H1 (cell line): ENCODE measurements around the gene ARL3. TPM values are rescaled to one million over a fixed set of nuclear protein-coding genes. Genes with fewer than 3 reads are reported as not detected.

Source experiments
- CTCF ChIA-PET: fragments of 300-600 bp; sonication (Branson Sonifier 250); formaldehyde crosslinking; loops from one replicate; lab custom pipeline; 2021; ENCODE audit not compliant: partially characterized antibody; lab: Charles Lee
- POLR2A ChIA-PET: fragments of 300-600 bp; sonication (Branson Sonifier 250); formaldehyde crosslinking; loops from one replicate; lab custom pipeline; 2021; ENCODE audit warnings: inconsistent platforms; ENCODE audit not compliant: partially characterized antibody; lab: Charles Lee
- DNase-seq, 2 experiments: peaks; one replicate each; pipeline versions ENCODE4 v3.0.0 to v3.0.0-alpha.2; 2010 to 2022; ENCODE audit warnings: low spot score in 2 of 2, low read depth in 1 of 2, mixed read lengths in 1 of 2
- FAIRE-seq: peaks from 2 replicates; lab custom pipeline; 2011; peaks lifted over from hg19 to GRCh38; lab: Jason Lieb, UNC
- H2AFZ ChIP-seq: 2 replicates; pipeline ENCODE4 v1.8.1; 2012; ENCODE audit warnings: low read length, inconsistent platforms
- H2AK5ac ChIP-seq: 2 replicates; pipeline ENCODE4 v1.6.1; 2013; ENCODE audit warnings: low read depth, low read length
- H2BK120ac ChIP-seq: replicated peaks from 2 replicates; pipeline ENCODE3; 2013; ENCODE audit warnings: low read depth, low read length, inconsistent platforms
- H2BK12ac ChIP-seq: 2 replicates; pipeline ENCODE4 v1.6.1; 2013; ENCODE audit warnings: low read depth, low read length
- H2BK15ac ChIP-seq: 2 replicates; pipeline ENCODE4 v1.6.1; 2013; ENCODE audit warnings: low read length
- H2BK20ac ChIP-seq: 2 replicates; pipeline ENCODE4 v1.6.1; 2013; ENCODE audit warnings: low read length
- H2BK5ac ChIP-seq: 2 replicates; pipeline ENCODE4 v1.6.1; 2013; ENCODE audit warnings: low read depth, low read length
- H3K14ac ChIP-seq: 2 replicates; pipeline ENCODE4 v1.6.1; 2013; ENCODE audit warnings: inconsistent platforms; ENCODE audit not compliant: insufficient read length
- H3K18ac ChIP-seq: 2 replicates; pipeline ENCODE4 v1.6.1; 2013; ENCODE audit warnings: low read length; ENCODE audit errors: extremely low read depth
- H3K23ac ChIP-seq: 2 replicates; pipeline ENCODE4 v1.6.1; 2013; ENCODE audit warnings: inconsistent platforms; ENCODE audit not compliant: insufficient read length
- H3K23me2 ChIP-seq: 2 replicates; pipeline ENCODE4 v1.6.1; 2013; ENCODE audit warnings: low read depth, low read length
- H3K27ac ChIP-seq: 2 replicates; pipeline ENCODE4 v1.6.1; 2011; ENCODE audit warnings: low read depth, low read length, inconsistent platforms
- H3K27me3 ChIP-seq, 4 experiments: replicated peaks in 1 of 4; 1 replicate in 1 of 4; 2 replicates in 3 of 4; pipeline versions ENCODE4 v1.6.1 to v1.8.1; 2011 to 2013; ENCODE audit warnings: low read length in 3 of 4, mild to moderate bottlenecking in 3 of 4, inconsistent platforms in 2 of 4, mixed read lengths in 2 of 4, moderate library complexity in 1 of 4; ENCODE audit not compliant: control insufficient read depth in 3 of 4, insufficient read depth in 3 of 4; ENCODE audit errors: extremely low read depth in 1 of 4
- H3K36me3 ChIP-seq, 4 experiments: 2 replicates each; pipeline versions ENCODE4 v1.6.1 to v1.8.1; 2011 to 2013; ENCODE audit warnings: mild to moderate bottlenecking in 4 of 4, low read length in 3 of 4, moderate library complexity in 2 of 4, control low read depth in 1 of 4, inconsistent platforms in 1 of 4; ENCODE audit not compliant: insufficient read depth in 4 of 4, control insufficient read depth in 2 of 4
- H3K4ac ChIP-seq: replicated peaks from 2 replicates; pipeline ENCODE3; 2013; ENCODE audit warnings: low read length, low read depth, mixed read lengths, inconsistent platforms; ENCODE audit not compliant: insufficient read length
- H3K4me1 ChIP-seq, 4 experiments: replicated peaks in 1 of 4; 1 replicate in 1 of 4; 2 replicates in 3 of 4; pipeline versions ENCODE4 v1.6.1 to v1.8.1; 2011 to 2013; ENCODE audit warnings: low read length in 3 of 4, inconsistent platforms in 2 of 4, mixed read lengths in 1 of 4; ENCODE audit not compliant: insufficient read depth in 4 of 4, control insufficient read depth in 3 of 4
- H3K4me2 ChIP-seq, 2 experiments: 2 replicates each; pipeline versions ENCODE4 v1.6.1 to v1.8.1; 2011 to 2013; ENCODE audit warnings: low read depth in 2 of 2, low read length in 2 of 2, control low read depth in 1 of 2, inconsistent platforms in 1 of 2, mild to moderate bottlenecking in 1 of 2; ENCODE audit not compliant: insufficient read depth in 1 of 2
- H3K4me3 ChIP-seq, 4 experiments: fragments of 200-600, 300-600 bp in 1 of 4; sonication (generic), shearing (Covaris generic), sonication (Bioruptor Twin) in 1 of 4; 2 replicates each; pipeline versions ENCODE4 v1.5.1 to v1.8.1; 2011 to 2016; ENCODE audit warnings: low read length in 4 of 4, low read depth in 3 of 4, control low read depth in 2 of 4, inconsistent platforms in 2 of 4, mild to moderate bottlenecking in 2 of 4, mixed read lengths in 1 of 4, moderate library complexity in 1 of 4; ENCODE audit not compliant: insufficient read depth in 2 of 4; ENCODE audit errors: extremely low read depth in 1 of 4
- H3K56ac ChIP-seq: replicated peaks from 2 replicates; pipeline ENCODE3; 2013; ENCODE audit warnings: low read depth, mild to moderate bottlenecking, mixed read lengths, low read length, inconsistent platforms; ENCODE audit not compliant: insufficient read length
- H3K79me1 ChIP-seq: 2 replicates; pipeline ENCODE4 v1.6.1; 2013; ENCODE audit warnings: low read depth, low read length, control low read depth
- H3K79me2 ChIP-seq, 2 experiments: 2 replicates each; pipeline versions ENCODE4 v1.6.1 to v1.8.1; 2012 to 2013; ENCODE audit warnings: low read length in 2 of 2, mild to moderate bottlenecking in 2 of 2, inconsistent platforms in 1 of 2; ENCODE audit not compliant: insufficient read depth in 2 of 2, control insufficient read depth in 1 of 2
- H3K9ac ChIP-seq, 4 experiments: replicated peaks in 1 of 4; 1 replicate in 1 of 4; 2 replicates in 3 of 4; pipeline versions ENCODE4 v1.6.1 to v1.8.1; 2011 to 2013; ENCODE audit warnings: low read depth in 3 of 4, low read length in 3 of 4, control low read depth in 2 of 4, mild to moderate bottlenecking in 2 of 4, moderate library complexity in 2 of 4, inconsistent platforms in 1 of 4; ENCODE audit errors: extremely low read depth in 1 of 4
- H3K9me3 ChIP-seq, 2 experiments: 2 replicates each; pipeline versions ENCODE4 v1.6.1 to v1.8.1; 2012 to 2013; ENCODE audit warnings: mild to moderate bottlenecking in 2 of 2, moderate library complexity in 2 of 2, control low read depth in 1 of 2, inconsistent platforms in 1 of 2, low read depth in 1 of 2, low read length in 1 of 2, mixed read lengths in 1 of 2; ENCODE audit not compliant: insufficient read depth in 2 of 2
- H4K20me1 ChIP-seq, 2 experiments: replicated peaks in 1 of 2; 2 replicates each; pipeline versions ENCODE3 to v1.8.1; 2011 to 2013; ENCODE audit warnings: inconsistent platforms in 2 of 2, low read length in 2 of 2, mild to moderate bottlenecking in 1 of 2; ENCODE audit not compliant: insufficient read depth in 2 of 2, control insufficient read depth in 1 of 2
- H4K5ac ChIP-seq: 2 replicates; pipeline ENCODE4 v1.6.1; 2013; ENCODE audit warnings: low read length, low read depth, mixed read lengths, inconsistent platforms; ENCODE audit not compliant: insufficient read length
- H4K8ac ChIP-seq: 2 replicates; pipeline ENCODE4 v1.8.0; 2013; ENCODE audit warnings: mild to moderate bottlenecking, moderate library complexity, low read length, inconsistent platforms; ENCODE audit not compliant: insufficient read depth; ENCODE audit errors: extremely low read depth
- H4K91ac ChIP-seq: replicated peaks from 2 replicates; pipeline ENCODE3; 2013; ENCODE audit warnings: low read length, mixed read lengths, inconsistent platforms; ENCODE audit not compliant: insufficient read length
- BACH1 ChIP-seq: IDR thresholded peaks from 2 replicates; pipeline ENCODE4 v1.6.1; 2012; ENCODE audit warnings: low read length, improper control_type of control experiment
- EGR1 ChIP-seq: IDR thresholded peaks from 2 replicates; pipeline ENCODE4 v1.6.1; 2011; ENCODE audit warnings: low read depth, low read length, borderline replicate concordance
- GTF2F1 ChIP-seq: IDR thresholded peaks from 2 replicates; pipeline ENCODE4 v1.6.1; 2012; ENCODE audit warnings: low read depth, low read length, improper control_type of control experiment, borderline replicate concordance
- HDAC2 ChIP-seq, 2 experiments: fragments of 300-600 bp in 1 of 2; sonication (generic) in 1 of 2; IDR thresholded peaks; 2 replicates each; pipeline ENCODE4 v1.6.1; 2011 to 2012; ENCODE audit warnings: low read depth in 2 of 2, low read length in 2 of 2, mild to moderate bottlenecking in 2 of 2, moderate library complexity in 2 of 2, borderline replicate concordance in 1 of 2, inconsistent platforms in 1 of 2
- JUND ChIP-seq: IDR thresholded peaks from 2 replicates; pipeline ENCODE4 v1.6.1; 2011; ENCODE audit warnings: mild to moderate bottlenecking, improper control_type of control experiment, low read length
- KDM1A ChIP-seq: fragments of 200-600, 300-600 bp; sonication (generic); IDR thresholded peaks from 2 replicates; pipeline ENCODE4 v1.7.1; 2016; ENCODE audit warnings: mild to moderate bottlenecking, low read length, borderline replicate concordance
- NRF1 ChIP-seq: IDR thresholded peaks from 2 replicates; pipeline ENCODE4 v1.6.1; 2011; ENCODE audit warnings: mild to moderate bottlenecking, low read depth, low read length, improper control_type of control experiment
- POU5F1 ChIP-seq: IDR thresholded peaks from 2 replicates; pipeline ENCODE4 v1.6.1; 2011; ENCODE audit warnings: low read depth, mild to moderate bottlenecking, low read length, moderate library complexity
- RFX5 ChIP-seq: IDR thresholded peaks from 2 replicates; pipeline ENCODE4 v1.6.1; 2011; ENCODE audit warnings: low read depth, low read length, improper control_type of control experiment, borderline replicate concordance
- SUZ12 ChIP-seq: fragments of 200-600 bp; sonication (generic); IDR thresholded peaks from 2 replicates; pipeline ENCODE4 v1.6.1; 2012; ENCODE audit warnings: mild to moderate bottlenecking, inconsistent platforms, low read length, moderate library complexity, mixed read lengths
- TEAD4 ChIP-seq: IDR thresholded peaks from 2 replicates; pipeline ENCODE4 v1.6.1; 2012; ENCODE audit warnings: low read depth, low read length, inconsistent platforms, mixed read lengths
- YY1 ChIP-seq: IDR thresholded peaks from 2 replicates; pipeline ENCODE4 v1.6.1; 2011; ENCODE audit warnings: low read depth, mild to moderate bottlenecking, low read length
- WGBS, 2 experiments: shearing (Covaris generic) in 1 of 2; methylation state at CpG; one replicate each; pipeline versions ENCODE4 v1.1.6 to v1.1.7; 2013 to 2015; ENCODE audit warnings: low lambda C conversion rate in 2 of 2, mixed read lengths in 2 of 2, inconsistent platforms in 1 of 2, low coverage in 1 of 2, missing lambda C conversion rate in 1 of 2; ENCODE audit not compliant: insufficient replicate concordance in 2 of 2, insufficient coverage in 1 of 2, insufficient read length in 1 of 2; ENCODE audit errors: extremely low coverage in 1 of 2, missing lambda C conversion rate in 1 of 2; 5-methylcytosine and 5-hydroxymethylcytosine counted together
- polyA plus RNA-seq, 7 experiments: library from polyadenylated mRNA; depleted of rRNA in 3 of 7; stranded (reverse) in 5 of 7; unstranded in 2 of 7; fragments of >200 nt in 5 of 7; fragments of 200-250 nt in 2 of 7; gene quantifications; 1 replicate in 5 of 7; 2 replicates in 1 of 7; 4 replicates in 1 of 7; pipeline versions ENCODE4 v1.2.1 to v1.2.3, GENCODE V29; 2011 to 2013; ENCODE audit warnings: missing spikeins in 2 of 7, mixed read lengths in 2 of 7
- total RNA-seq: library from RNA; stranded (reverse); fragmentation: NEBNext Ultra II Directional; extraction: Animal tissue kit (Norgen Biotek cat#: 25700); gene quantifications from 2 replicates; pipeline ENCODE4 v1.2.1, GENCODE V29; 2021

ARL3 gene
- total and polyA plus RNA-seq, 2 of the 8 experiments (the other 6 are each of a cell fraction or from before 2014, with no cell fraction given): 8.8 to 16.2 TPM

DNA sequence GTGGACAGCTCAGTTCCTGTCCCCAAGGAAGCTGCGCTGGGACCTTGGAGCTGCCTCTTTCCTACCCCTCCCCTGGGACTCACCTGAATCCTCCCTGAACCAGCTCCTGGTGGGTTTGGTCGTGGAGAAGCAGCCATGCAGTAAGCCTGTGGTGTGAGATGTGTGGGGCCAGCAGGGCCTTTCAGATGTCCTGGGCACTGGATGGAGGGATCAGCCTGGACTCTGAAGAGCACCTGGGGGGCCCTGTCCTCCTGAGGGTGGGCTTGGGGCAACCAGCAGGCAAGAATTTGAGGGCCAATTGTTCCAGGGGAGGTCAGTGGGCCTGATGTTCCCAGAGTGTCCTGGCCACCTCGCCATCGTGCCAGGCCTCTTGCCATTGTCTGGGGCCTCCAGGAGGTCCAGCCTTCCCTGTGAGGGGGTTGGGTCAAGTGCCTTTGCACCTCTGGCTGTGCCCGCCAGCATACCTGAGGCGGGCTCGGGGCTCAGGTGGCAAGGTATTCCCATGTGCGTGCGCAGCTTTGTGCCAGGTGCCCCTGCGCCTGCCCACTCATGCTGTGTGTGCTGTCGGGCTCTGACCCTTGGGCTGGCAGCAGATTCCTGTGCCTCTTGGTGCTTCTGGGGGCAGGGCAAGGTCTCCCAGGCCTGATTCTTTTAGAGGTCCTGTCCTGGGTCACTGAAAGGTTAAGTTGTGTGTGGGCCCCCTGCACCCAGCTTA is 62.6 kb downstream of the ARL3 start:
- H2AFZ ChIP-seq: no peak overlapping the region
- peaks cover 0 to 70% of the 10 kb centered on the region in 2 experiments; a peak in 2 of 4 replicates for H3K79me2 ChIP-seq
- 92% methylated on average over 11 of the region's 11 CpGs; no CpG with 5 or more reads in 1 of the 2 experiments for WGBS, 2 experiments
- peaks cover 15 to 26% of the 10 kb centered on the region in 2 experiments for H4K20me1 ChIP-seq
- no peak overlapping the region for H3K56ac ChIP-seq
- H3K4me2 ChIP-seq: no peak overlapping the region
- H2BK120ac ChIP-seq: no peak overlapping the region
- H3K27ac ChIP-seq: no peak overlapping the region
- peaks cover 3 to 46% (median 37%) of the 10 kb centered on the region in 4 experiments for H3K4me1 ChIP-seq
- no peak overlapping the region for H3K23ac ChIP-seq
- H3K79me1 ChIP-seq: peaks cover 31% of the 10 kb centered on the region
- no peak overlapping the region for H4K91ac ChIP-seq
- no peak overlapping the region for H4K5ac ChIP-seq
- peaks cover 2% of the 10 kb centered on the region; the same call in 1 of the 2 replicates for H3K23me2 ChIP-seq
- no peak overlapping the region for H4K8ac ChIP-seq
- CTCF ChIA-PET: interaction anchor here (1.0 to 13.0 kb wide), 9 partner anchors 9 to 68 kb away, joined by 3 to 145 read pairs (median 7); no protein-coding TSS in a partner anchor
- H2BK20ac ChIP-seq: no peak overlapping the region
- H3K9ac ChIP-seq: 0 out of 7 replicates have a peak overlapping the region, but pooled peaks of 1 of the 4 experiments have one; percentile 26
- H3K27me3 ChIP-seq: no peaks in the 10 kb centered on the region
- no peak overlapping the region for H2BK5ac ChIP-seq
- H2AK5ac ChIP-seq: peak overlapping the region; percentile 75; the same call in 1 of the 2 replicates
- TF ChIP-seq HDAC2 (IDR thresholded peaks at IDR 0.05; ENCODE audit: borderline replicate concordance in 1 of 2, low read depth in 2 of 2, low read length in 2 of 2) (no peak), GTF2F1 (no peak), KDM1A (no peak), YY1 (no peak), JUND (no peak), SUZ12 (no peak), TEAD4 (no peak), RFX5 (no peak), POU5F1 (no peak), EGR1 (no peak), BACH1 (no peak), NRF1 (no peak)
- H2BK15ac ChIP-seq: peak overlapping the region; percentile 72; the same call in 1 of the 2 replicates
- FAIRE-seq (no peak), DNase-seq (no peak)
- POLR2A ChIA-PET: interaction anchor here (1.7 to 5.1 kb wide), 3 partner anchors 9 to 23 kb away, joined by 8 to 39 read pairs (median 10); no protein-coding TSS in a partner anchor
- H3K14ac ChIP-seq: no peak overlapping the region
- no peaks in the 10 kb centered on the region for H3K9me3 ChIP-seq
- peaks cover 7 to 14% (median 10%) of the 10 kb centered on the region in 4 experiments; a peak in 5 of 8 replicates for H3K36me3 ChIP-seq
- no peak overlapping the region for H3K18ac ChIP-seq
- H3K4me3 ChIP-seq: no peak overlapping the region
- no peak overlapping the region for H3K4ac ChIP-seq
- 0 out of 2 replicates have a peak overlapping the region, but pooled peaks have one; percentile 27 for H2BK12ac ChIP-seq
